Mesenchymal stem cell (in vitro differentiated cells and primary cell): ENCODE results near the gene FAAH.

ENCODE experiments used
- DNase-seq: peaks from one replicate; pipeline ENCODE4 v3.0.0-alpha.2; 2013
- H2AFZ ChIP-seq: one replicate; pipeline ENCODE4 v1.6.1; 2013; ENCODE audit warnings: low read depth, mild to moderate bottlenecking, control low read depth, inconsistent platforms, low read length, moderate library complexity
- H2AK5ac ChIP-seq: 2 replicates; pipeline ENCODE4 v1.6.1; 2013; ENCODE audit warnings: low read length, moderate library complexity, mild to moderate bottlenecking, inconsistent platforms; ENCODE audit not compliant: severe bottlenecking
- H2BK120ac ChIP-seq: one replicate; pipeline ENCODE4 v1.6.1; 2013; ENCODE audit warnings: low read depth, mild to moderate bottlenecking, inconsistent platforms, low read length, moderate library complexity
- H2BK12ac ChIP-seq, 2 experiments: one replicate each; pipeline ENCODE4 v1.6.1; 2013; ENCODE audit warnings: inconsistent platforms in 2 of 2, low read length in 2 of 2, mild to moderate bottlenecking in 2 of 2, moderate library complexity in 2 of 2, control low read depth in 1 of 2
- H2BK15ac ChIP-seq: one replicate; pipeline ENCODE4 v1.6.1; 2013; ENCODE audit warnings: mild to moderate bottlenecking, low read depth, inconsistent platforms; ENCODE audit not compliant: poor library complexity, severe bottlenecking
- H2BK5ac ChIP-seq: 2 replicates; pipeline ENCODE4 v1.6.1; 2013; ENCODE audit warnings: low read depth, mild to moderate bottlenecking, low read length, control low read depth, inconsistent platforms; ENCODE audit not compliant: poor library complexity, severe bottlenecking
- H3K14ac ChIP-seq, 2 experiments: one replicate each; pipeline ENCODE4 v1.6.1; 2013; ENCODE audit warnings: inconsistent platforms in 2 of 2, low read length in 2 of 2, control low read depth in 1 of 2, mild to moderate bottlenecking in 1 of 2, moderate library complexity in 1 of 2
- H3K18ac ChIP-seq, 2 experiments: one replicate each; pipeline ENCODE4 v1.6.1; 2013; ENCODE audit warnings: inconsistent platforms in 2 of 2, low read length in 2 of 2, control low read depth in 1 of 2, low read depth in 1 of 2, mild to moderate bottlenecking in 1 of 2
- H3K23ac ChIP-seq, 2 experiments: one replicate each; pipeline ENCODE4 v1.6.1; 2013; ENCODE audit warnings: inconsistent platforms in 2 of 2, low read length in 2 of 2, mild to moderate bottlenecking in 2 of 2, moderate library complexity in 2 of 2, control low read depth in 1 of 2
- H3K27ac ChIP-seq: 2 replicates; pipeline ENCODE4 v1.5.1; 2013; ENCODE audit warnings: mild to moderate bottlenecking, moderate library complexity, low read length, control low read depth, inconsistent platforms; ENCODE audit not compliant: poor library complexity, severe bottlenecking
- H3K27me3 ChIP-seq, 2 experiments: 2 replicates each; pipeline versions ENCODE4 v1.6.1 to v1.7.0; 2013; ENCODE audit warnings: low read length in 2 of 2, mild to moderate bottlenecking in 2 of 2, moderate library complexity in 2 of 2, control low read depth in 1 of 2, inconsistent platforms in 1 of 2; ENCODE audit not compliant: control insufficient read depth in 1 of 2, insufficient read depth in 1 of 2
- H3K36me3 ChIP-seq, 2 experiments: 2 replicates each; pipeline versions ENCODE4 v1.6.1 to v1.7.0; 2013; ENCODE audit warnings: low read length in 2 of 2, control low read depth in 1 of 2, inconsistent platforms in 1 of 2, low read depth in 1 of 2, mild to moderate bottlenecking in 1 of 2; ENCODE audit not compliant: insufficient read depth in 2 of 2, control insufficient read depth in 1 of 2
- H3K4ac ChIP-seq, 2 experiments: one replicate each; pipeline ENCODE4 v1.6.1; 2013; ENCODE audit warnings: inconsistent platforms in 2 of 2, low read length in 2 of 2, mild to moderate bottlenecking in 2 of 2, moderate library complexity in 2 of 2, control low read depth in 1 of 2, low read depth in 1 of 2
- H3K4me1 ChIP-seq: 2 replicates; pipeline ENCODE4 v1.6.1; 2013; ENCODE audit warnings: low read depth, low read length, control low read depth; ENCODE audit not compliant: control insufficient read depth, insufficient read depth
- H3K4me2 ChIP-seq: 2 replicates; pipeline ENCODE4 v1.6.1; 2013; ENCODE audit warnings: low read length, mild to moderate bottlenecking, inconsistent platforms; ENCODE audit not compliant: poor library complexity, severe bottlenecking
- H3K4me3 ChIP-seq, 2 experiments: 2 replicates each; pipeline versions ENCODE4 v1.5.1 to v1.7.0; 2013; ENCODE audit warnings: low read length in 2 of 2, mild to moderate bottlenecking in 2 of 2, control low read depth in 1 of 2, low read depth in 1 of 2; ENCODE audit not compliant: insufficient read depth in 1 of 2
- H3K79me1 ChIP-seq: replicated peaks from 2 replicates; pipeline ENCODE4 v1.6.1; 2013; ENCODE audit warnings: mild to moderate bottlenecking, control low read depth, low read length, inconsistent platforms; ENCODE audit not compliant: poor library complexity, severe bottlenecking
- H3K9ac ChIP-seq: 2 replicates; pipeline ENCODE4 v1.7.0; 2013; ENCODE audit warnings: mild to moderate bottlenecking, low read length, moderate library complexity
- H3K9me3 ChIP-seq: 2 replicates; pipeline ENCODE4 v1.7.0; 2013; ENCODE audit warnings: mild to moderate bottlenecking, low read length; ENCODE audit not compliant: control insufficient read depth
- H4K8ac ChIP-seq: one replicate; pipeline ENCODE4 v1.6.1; 2013; ENCODE audit warnings: inconsistent platforms, mild to moderate bottlenecking, low read length, moderate library complexity
- H4K91ac ChIP-seq: one replicate; pipeline ENCODE4 v1.6.1; 2013; ENCODE audit warnings: mild to moderate bottlenecking, low read length, inconsistent platforms
- WGBS: methylation state at CpG from one replicate; pipeline ENCODE4 v1.1.7; 2013; ENCODE audit warnings: mixed read lengths; 5-methylcytosine and 5-hydroxymethylcytosine counted together

FAAH gene

DNA sequence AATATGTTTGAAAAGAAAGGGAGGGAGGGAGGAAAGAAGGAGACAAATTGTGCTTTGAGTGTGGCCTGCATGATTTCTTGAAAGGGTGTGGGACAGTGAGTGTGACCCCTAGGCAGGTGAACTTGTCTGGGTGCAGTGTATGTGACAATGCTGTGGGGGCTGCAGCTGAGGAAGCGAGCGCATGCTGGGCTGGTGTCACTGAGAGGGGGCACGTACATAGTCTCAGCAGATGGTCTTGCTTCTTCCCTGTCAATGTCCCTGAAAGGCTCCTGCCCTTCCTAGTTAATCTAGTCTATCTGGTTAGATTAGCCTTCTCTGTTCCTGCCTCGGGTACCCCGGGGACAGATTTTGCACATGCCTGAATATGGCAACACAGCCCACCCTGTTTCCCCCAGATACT, 9.8 kb downstream of the FAAH start:
- Histone ChIP-seq H3K79me1 (no peaks in the 10 kb centered on the region), H3K9me3 (no peaks in the 10 kb centered on the region), H3K18ac (no peak overlapping the region), H2BK120ac (no peak overlapping the region), H2BK12ac (no peak overlapping the region), H3K9ac (no peak overlapping the region), H3K23ac (no peak overlapping the region), H3K27me3 (peaks cover 16 to 27% of the 10 kb centered on the region in 2 experiments), H2AK5ac (no peak overlapping the region), H3K14ac (no peak overlapping the region), H3K4me2 (no peak overlapping the region), H3K4ac (no peak overlapping the region), H4K91ac (no peak overlapping the region), H4K8ac (no peak overlapping the region), H3K36me3 (no peaks in the 10 kb centered on the region), H3K4me3 (no peak overlapping the region), H2BK5ac (no peak overlapping the region), H3K27ac (no peak overlapping the region), H2AFZ (no peak overlapping the region), H2BK15ac (no peak overlapping the region), H3K4me1 (peaks cover 20% of the 10 kb centered on the region)
- 79% methylated on average over 4 of the region's 5 CpGs for WGBS
- no peak for DNase-seq

DNA sequence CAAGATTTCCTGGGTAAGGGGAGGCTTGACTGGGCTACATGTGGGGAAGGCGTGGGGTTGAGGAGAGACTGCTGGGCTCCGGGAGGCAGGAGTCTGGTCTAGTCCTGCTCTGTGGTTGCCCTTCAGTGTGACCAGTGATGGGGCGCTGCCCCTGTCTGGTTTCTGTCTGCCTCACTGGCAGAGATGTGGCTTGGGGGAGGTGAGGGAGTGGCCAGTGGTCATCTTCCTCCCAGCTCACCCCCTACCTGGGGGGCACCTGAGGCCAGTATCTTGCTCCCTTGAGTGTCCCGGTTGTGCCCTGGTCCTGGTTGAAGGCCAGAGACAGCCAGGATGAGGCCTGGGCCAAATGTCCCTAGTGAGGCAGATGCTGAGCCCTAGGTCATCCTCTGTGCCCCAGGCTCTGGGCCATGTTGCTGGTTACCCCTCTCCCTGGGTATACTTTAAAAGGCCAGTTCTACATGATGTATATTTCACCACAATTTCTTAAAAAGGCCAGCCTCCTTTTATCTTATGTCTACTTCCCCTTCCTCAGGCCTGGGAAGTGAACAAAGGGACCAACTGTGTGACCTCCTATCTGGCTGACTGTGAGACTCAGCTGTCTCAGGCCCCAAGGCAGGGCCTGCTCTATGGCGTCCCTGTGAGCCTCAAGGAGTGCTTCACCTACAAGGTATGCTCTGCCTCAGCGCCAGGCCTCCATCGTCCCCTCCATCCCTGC, 10.5 kb downstream of the FAAH start:
- Histone ChIP-seq H3K36me3 (no peaks in the 10 kb centered on the region), H3K9ac (no peak overlapping the region), H3K79me1 (no peaks in the 10 kb centered on the region), H2BK5ac (no peak overlapping the region), H2BK15ac (no peak overlapping the region), H3K4me1 (peaks cover 20% of the 10 kb centered on the region), H3K18ac (no peak overlapping the region), H4K91ac (peak overlapping the region; percentile 54), H3K4me3 (no peak overlapping the region), H3K9me3 (no peaks in the 10 kb centered on the region), H2BK12ac (no peak overlapping the region), H3K4me2 (no peak overlapping the region), H3K27ac (no peak overlapping the region), H4K8ac (no peak overlapping the region), H2BK120ac (no peak overlapping the region), H3K14ac (no peak overlapping the region), H2AFZ (no peak overlapping the region), H3K27me3 (peaks cover 17 to 22% of the 10 kb centered on the region in 2 experiments), H2AK5ac (no peak overlapping the region), H3K4ac (no peak overlapping the region), H3K23ac (no peak overlapping the region)
- DNase-seq: no peak
- WGBS: 83% methylated on average over 6 of the region's 7 CpGs

DNA sequence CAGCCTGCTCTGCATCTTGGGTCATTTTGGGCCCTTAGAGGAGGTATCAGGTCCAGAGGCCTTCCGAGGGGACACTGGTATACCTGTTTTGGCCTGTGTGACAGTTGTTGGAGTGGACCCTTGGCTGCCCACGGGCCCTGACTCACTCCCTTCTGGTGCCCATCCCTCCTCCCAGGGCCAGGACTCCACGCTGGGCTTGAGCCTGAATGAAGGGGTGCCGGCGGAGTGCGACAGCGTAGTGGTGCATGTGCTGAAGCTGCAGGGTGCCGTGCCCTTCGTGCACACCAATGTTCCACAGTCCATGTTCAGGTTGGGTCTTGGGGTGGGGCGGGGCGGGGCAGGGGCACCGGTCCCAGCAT, 11.1 kb downstream of the FAAH start:
- no peak overlapping the region for H2BK120ac ChIP-seq
- no peak overlapping the region for H2AFZ ChIP-seq
- no peak overlapping the region for H3K18ac ChIP-seq
- H3K9ac ChIP-seq: no peak overlapping the region
- H2AK5ac ChIP-seq: no peak overlapping the region
- DNase-seq: no peak
- H3K4me2 ChIP-seq: no peak overlapping the region
- no peak overlapping the region for H3K14ac ChIP-seq
- peaks cover 14 to 26% of the 10 kb centered on the region in 2 experiments for H3K27me3 ChIP-seq
- H3K79me1 ChIP-seq: no peaks in the 10 kb centered on the region
- WGBS: 88% methylated on average over 12 of the region's 12 CpGs
- no peak overlapping the region for H2BK5ac ChIP-seq
- no peak overlapping the region for H3K23ac ChIP-seq
- no peak overlapping the region for H4K8ac ChIP-seq
- H3K4me1 ChIP-seq: peaks cover 20% of the 10 kb centered on the region
- no peak overlapping the region for H3K4me3 ChIP-seq
- no peak overlapping the region for H4K91ac ChIP-seq
- H3K4ac ChIP-seq: no peak overlapping the region
- no peaks in the 10 kb centered on the region for H3K9me3 ChIP-seq
- H2BK15ac ChIP-seq: no peak overlapping the region
- no peaks in the 10 kb centered on the region for H3K36me3 ChIP-seq
- H3K27ac ChIP-seq: no peak overlapping the region
- no peak overlapping the region for H2BK12ac ChIP-seq

DNA sequence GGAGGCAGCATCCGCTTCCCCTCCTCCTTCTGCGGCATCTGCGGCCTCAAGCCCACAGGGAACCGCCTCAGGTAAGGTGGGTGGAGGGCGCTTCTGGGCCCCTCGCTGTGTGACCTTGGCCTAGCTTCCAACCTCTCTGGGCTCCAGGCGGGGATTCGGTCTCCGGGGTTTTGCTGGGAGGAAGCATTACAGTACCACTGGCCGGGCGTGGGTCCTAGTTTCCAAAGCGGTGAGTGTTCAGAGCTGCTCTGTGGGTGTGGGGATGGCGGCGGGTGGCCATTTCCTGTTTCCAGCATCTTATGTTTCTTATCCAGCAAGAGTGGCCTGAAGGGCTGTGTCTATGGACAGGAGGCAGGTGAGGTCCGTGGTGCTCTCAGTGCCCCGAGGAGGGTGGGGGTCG, 11.6 kb downstream of the FAAH start:
- Histone ChIP-seq H3K9me3 (no peaks in the 10 kb centered on the region), H2BK15ac (no peak overlapping the region), H3K4ac (no peak overlapping the region), H3K4me3 (no peak overlapping the region), H2BK12ac (peak overlapping the region in 1 of 2 experiments; percentile 46), H3K27ac (no peak overlapping the region), H2AK5ac (no peak overlapping the region), H3K23ac (no peak overlapping the region), H2BK5ac (no peak overlapping the region), H3K18ac (peak overlapping the region in 1 of 2 experiments; percentile 5), H2AFZ (peak overlapping the region; percentile 62), H2BK120ac (no peak overlapping the region), H3K27me3 (peaks cover 11 to 25% of the 10 kb centered on the region in 2 experiments), H3K9ac (peak overlapping the region; percentile 69), H3K79me1 (no peaks in the 10 kb centered on the region), H3K4me2 (no peak overlapping the region), H3K14ac (no peak overlapping the region), H3K36me3 (no peaks in the 10 kb centered on the region), H4K8ac (peak overlapping the region; percentile 4), H4K91ac (peak overlapping the region; percentile 36), H3K4me1 (peaks cover 20% of the 10 kb centered on the region)
- DNase-seq: no peak
- 90% methylated on average over 17 of the region's 17 CpGs for WGBS
